Measurements from ENCODE around the gene CDC16. TPM values are rescaled to one million over a fixed set of nuclear protein-coding genes. Genes with fewer than 3 reads are reported as not detected.
A peak's percentile ranks its signal among the peaks of the same experiment; 100 is the strongest.

Gene CDC16
- total and polyA plus RNA-seq, 2 of the 13 experiments (the other 11 are each of a cell fraction or from before 2014, with no cell fraction given) = 24.2 to 60.9 TPM

DNA sequence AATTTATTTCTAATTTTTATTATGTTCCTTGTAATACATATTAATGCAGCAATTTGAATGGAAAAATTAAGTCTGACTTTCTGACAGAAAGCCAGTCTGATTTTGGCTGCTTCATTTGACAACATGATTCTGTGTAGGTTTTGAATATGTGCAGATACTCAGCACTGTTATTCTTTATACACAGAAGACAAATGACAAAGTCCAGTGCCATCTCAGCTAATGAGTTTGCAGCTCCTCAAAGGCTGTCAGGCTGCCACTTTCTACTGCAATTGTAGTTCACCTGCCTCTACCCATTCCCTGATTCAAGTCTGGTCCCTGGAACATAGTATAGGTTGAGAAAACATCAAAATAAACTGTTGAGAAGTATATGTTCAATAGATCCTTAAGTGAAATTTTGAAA lies 76.7 kb downstream of the CDC16 start:
- Histone ChIP-seq H3K4me2 (ENCODE audit: low read depth, low read length) (no peak overlapping the region), H4K20me1 (ENCODE audit: insufficient read depth, low read length) (no peaks in the 10 kb centered on the region), H2AFZ (ENCODE audit: low read length) (no peak overlapping the region), H3K9me3 (ENCODE audit: low read length) (no peaks in the 10 kb centered on the region), H3K9ac (ENCODE audit: insufficient read depth, low read depth, low read length) (no peak overlapping the region), H3K36me3 (replicated peaks in 1 of 2; ENCODE audit: control insufficient read depth in 1 of 2, insufficient read depth in 2 of 2, low read length in 2 of 2) (0 out of 5 replicates have a peak, but pooled peaks cover 0 to 5% of the 10 kb centered on the region in 2 experiments), H3K79me2 (ENCODE audit: insufficient read depth, low read length) (peaks cover 15% of the 10 kb centered on the region), H3K4me3 (replicated peaks in 1 of 3; ENCODE audit: insufficient read depth in 1 of 3, low read depth in 2 of 3, low read length in 3 of 3) (no peak overlapping the region), H3K27me3 (ENCODE audit: control insufficient read depth in 1 of 2, insufficient read depth in 2 of 2, low read length in 2 of 2) (no peaks in the 10 kb centered on the region; a peak in 1 of 5 replicates), H3K27ac (ENCODE audit: extremely low read length, insufficient read depth, low read length) (no peak overlapping the region), H3K4me1 (ENCODE audit: insufficient read depth, low read length) (peaks cover 33% of the 10 kb centered on the region)
- intact Hi-C loops (cut with micrococcal nuclease; ENCODE audit: unreplicated experiment) (no loop called here), in situ Hi-C loops (cut with HindIII; ENCODE audit: extremely low pct_ligation_motif_present, low pct_unique_long_range_greater_than_20kb) (no loop called here)
- POLR2A ChIA-PET = interaction anchor here (1.2 to 1.9 kb wide), 2 partner anchors 17 to 30 kb away, joined by 3 to 9 read pairs; partner anchors contain the start of gene UPF3A
- FAIRE-seq = peak; percentile 47
- CTCF ChIA-PET (ENCODE audit: low intra/inter-chr PET ratio, low total read pairs) = no interaction called here
- no TSS peak for BruUV-seq (replicated peaks)
- no peak for DNase-seq (ENCODE audit: low spot score)
- no peak for ATAC-seq
- TF ChIP-seq GATA4 (IDR thresholded peaks at IDR 0.05; ENCODE audit: borderline replicate concordance, low read depth) (no peak), ZNF10 (CRISPR knock-in tag; IDR thresholded peaks at IDR 0.05; ENCODE audit: borderline replicate concordance, low read depth) (no peak), ZNF569 (CRISPR knock-in tag; IDR thresholded peaks at IDR 0.05; ENCODE audit: borderline replicate concordance) (no peak), ZNF570 (CRISPR knock-in tag; IDR thresholded peaks at IDR 0.05; ENCODE audit: borderline replicate concordance) (no peak), RBFOX2 (IDR thresholded peaks at IDR 0.05; ENCODE audit: low read depth, low read length) (no peak), ZNF782 (CRISPR knock-in tag; IDR thresholded peaks at IDR 0.05; ENCODE audit: borderline replicate concordance) (no peak), SMARCC2 (IDR thresholded peaks at IDR 0.05) (no peak), NCOR1 (IDR thresholded peaks at IDR 0.05; ENCODE audit: borderline replicate concordance, low read length) (no peak)
- TF ChIP-seq, protein P1, sequence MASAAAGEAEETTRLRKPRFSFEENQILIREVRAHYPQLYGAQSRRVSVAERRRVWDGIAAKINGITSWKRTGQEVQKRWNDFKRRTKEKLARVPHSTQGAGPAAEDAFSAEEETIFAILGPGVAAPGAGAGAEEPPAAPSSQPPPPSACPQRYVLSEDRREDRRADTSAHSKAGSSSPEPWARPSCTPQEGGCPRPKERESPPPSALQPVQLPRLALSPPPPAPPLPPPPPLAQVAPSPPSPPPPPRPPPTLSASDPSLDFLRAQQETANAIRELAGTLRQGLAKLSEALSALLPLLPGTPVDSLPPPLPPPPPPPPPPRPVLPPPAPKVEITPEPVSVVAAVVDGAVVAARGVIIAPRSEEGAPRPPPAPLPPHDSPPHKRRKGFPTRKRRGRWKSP (CRISPR knock-in tag; IDR thresholded peaks at IDR 0.05) = no peak
- TF ChIP-seq, protein P2, sequence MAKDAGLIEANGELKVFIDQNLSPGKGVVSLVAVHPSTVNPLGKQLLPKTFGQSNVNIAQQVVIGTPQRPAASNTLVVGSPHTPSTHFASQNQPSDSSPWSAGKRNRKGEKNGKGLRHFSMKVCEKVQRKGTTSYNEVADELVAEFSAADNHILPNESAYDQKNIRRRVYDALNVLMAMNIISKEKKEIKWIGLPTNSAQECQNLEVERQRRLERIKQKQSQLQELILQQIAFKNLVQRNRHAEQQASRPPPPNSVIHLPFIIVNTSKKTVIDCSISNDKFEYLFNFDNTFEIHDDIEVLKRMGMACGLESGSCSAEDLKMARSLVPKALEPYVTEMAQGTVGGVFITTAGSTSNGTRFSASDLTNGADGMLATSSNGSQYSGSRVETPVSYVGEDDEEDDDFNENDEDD (CRISPR knock-in tag; IDR thresholded peaks at IDR 0.05; ENCODE audit: borderline replicate concordance) = no peak
- TF ChIP-seq, protein P3, sequence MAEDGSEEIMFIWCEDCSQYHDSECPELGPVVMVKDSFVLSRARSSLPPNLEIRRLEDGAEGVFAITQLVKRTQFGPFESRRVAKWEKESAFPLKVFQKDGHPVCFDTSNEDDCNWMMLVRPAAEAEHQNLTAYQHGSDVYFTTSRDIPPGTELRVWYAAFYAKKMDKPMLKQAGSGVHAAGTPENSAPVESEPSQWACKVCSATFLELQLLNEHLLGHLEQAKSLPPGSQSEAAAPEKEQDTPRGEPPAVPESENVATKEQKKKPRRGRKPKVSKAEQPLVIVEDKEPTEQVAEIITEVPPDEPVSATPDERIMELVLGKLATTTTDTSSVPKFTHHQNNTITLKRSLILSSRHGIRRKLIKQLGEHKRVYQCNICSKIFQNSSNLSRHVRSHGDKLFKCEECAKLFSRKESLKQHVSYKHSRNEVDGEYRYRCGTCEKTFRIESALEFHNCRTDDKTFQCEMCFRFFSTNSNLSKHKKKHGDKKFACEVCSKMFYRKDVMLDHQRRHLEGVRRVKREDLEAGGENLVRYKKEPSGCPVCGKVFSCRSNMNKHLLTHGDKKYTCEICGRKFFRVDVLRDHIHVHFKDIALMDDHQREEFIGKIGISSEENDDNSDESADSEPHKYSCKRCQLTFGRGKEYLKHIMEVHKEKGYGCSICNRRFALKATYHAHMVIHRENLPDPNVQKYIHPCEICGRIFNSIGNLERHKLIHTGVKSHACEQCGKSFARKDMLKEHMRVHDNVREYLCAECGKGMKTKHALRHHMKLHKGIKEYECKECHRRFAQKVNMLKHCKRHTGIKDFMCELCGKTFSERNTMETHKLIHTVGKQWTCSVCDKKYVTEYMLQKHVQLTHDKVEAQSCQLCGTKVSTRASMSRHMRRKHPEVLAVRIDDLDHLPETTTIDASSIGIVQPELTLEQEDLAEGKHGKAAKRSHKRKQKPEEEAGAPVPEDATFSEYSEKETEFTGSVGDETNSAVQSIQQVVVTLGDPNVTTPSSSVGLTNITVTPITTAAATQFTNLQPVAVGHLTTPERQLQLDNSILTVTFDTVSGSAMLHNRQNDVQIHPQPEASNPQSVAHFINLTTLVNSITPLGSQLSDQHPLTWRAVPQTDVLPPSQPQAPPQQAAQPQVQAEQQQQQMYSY (CRISPR knock-in tag; IDR thresholded peaks at IDR 0.05) = no peak
- TF ChIP-seq, protein P4, sequence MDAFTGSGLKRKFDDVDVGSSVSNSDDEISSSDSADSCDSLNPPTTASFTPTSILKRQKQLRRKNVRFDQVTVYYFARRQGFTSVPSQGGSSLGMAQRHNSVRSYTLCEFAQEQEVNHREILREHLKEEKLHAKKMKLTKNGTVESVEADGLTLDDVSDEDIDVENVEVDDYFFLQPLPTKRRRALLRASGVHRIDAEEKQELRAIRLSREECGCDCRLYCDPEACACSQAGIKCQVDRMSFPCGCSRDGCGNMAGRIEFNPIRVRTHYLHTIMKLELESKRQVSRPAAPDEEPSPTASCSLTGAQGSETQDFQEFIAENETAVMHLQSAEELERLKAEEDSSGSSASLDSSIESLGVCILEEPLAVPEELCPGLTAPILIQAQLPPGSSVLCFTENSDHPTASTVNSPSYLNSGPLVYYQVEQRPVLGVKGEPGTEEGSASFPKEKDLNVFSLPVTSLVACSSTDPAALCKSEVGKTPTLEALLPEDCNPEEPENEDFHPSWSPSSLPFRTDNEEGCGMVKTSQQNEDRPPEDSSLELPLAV (CRISPR knock-in tag; conservative IDR thresholded peaks at IDR 0.05; ENCODE audit: low read depth) = no peak
